GM12878 (cell line): ENCODE results near the gene BCL2. TPM values are rescaled to one million over a fixed set of nuclear protein-coding genes. Genes with fewer than 3 reads are reported as not detected.

Experiments
- ATAC-seq: fragments of 200-7000 bp; cut with Tn5 transposase; 3 replicates; pipeline ENCODE4 v1.9.1; 2020; ENCODE audit warnings: mild to moderate bottlenecking, moderate library complexity
- BruUV-seq: library from RNA; stranded (reverse); fragments of 400-500 nt; replicated peaks from 2 replicates; lab custom pipeline; 2021; lab: Mats Ljungman, UMichigan
- CTCF ChIA-PET: fragments of 300-600 bp; sonication (Branson Sonifier 250); formaldehyde crosslinking; extraction: SDS; loops from one replicate; lab custom pipeline; 2021; ENCODE audit warnings: inconsistent platforms; lab: Yijun Ruan, JAX
- POLR2A ChIA-PET: fragments of 350-600 bp; formaldehyde crosslinking; extraction: SDS; loops from one replicate; lab custom pipeline; 2021; ENCODE audit warnings: inconsistent platforms; lab: Charles Lee
- RAD21 ChIA-PET: fragments of 300-600 bp; sonication (Branson Sonifier 250); formaldehyde crosslinking; loops from one replicate; lab custom pipeline; 2023; ENCODE audit warnings: antibody characterized with exemption; ENCODE audit not compliant: unreplicated experiment; lab: Charles Lee
- SMC1A ChIA-PET: fragments of 300-600 bp; sonication (Branson Sonifier 250); formaldehyde crosslinking; loops from one replicate; lab custom pipeline; 2023; ENCODE audit not compliant: unreplicated experiment, uncharacterized antibody; lab: Charles Lee
- DNase-seq: peaks from one replicate; pipeline ENCODE4 v3.0.0-alpha.2; 2011; ENCODE audit warnings: low read depth, low spot score
- FAIRE-seq: peaks from 3 replicates; lab custom pipeline; 2011; peaks lifted over from hg19 to GRCh38; lab: Jason Lieb, UNC
- H2AFZ ChIP-seq: 2 replicates; pipeline ENCODE4 v1.6.0; 2011; ENCODE audit warnings: low read depth, low read length, control low read depth; ENCODE audit not compliant: control insufficient read depth
- H3K27ac ChIP-seq: 2 replicates; pipeline ENCODE4 v1.5.1; 2011; ENCODE audit warnings: control low read depth; ENCODE audit not compliant: control insufficient read depth, insufficient read depth
- H3K27me3 ChIP-seq, 2 experiments: replicated peaks in 1 of 2; 2 replicates each; pipeline versions ENCODE4 v1.6.0 to v1.6.1; 2011; ENCODE audit warnings: low read length in 1 of 2; ENCODE audit not compliant: control insufficient read depth in 2 of 2, insufficient read depth in 2 of 2
- H3K36me3 ChIP-seq, 2 experiments: 2 replicates each; pipeline ENCODE4 v1.5.1; 2011; ENCODE audit warnings: low read length in 1 of 2; ENCODE audit not compliant: control insufficient read depth in 2 of 2, insufficient read depth in 2 of 2
- H3K4me1 ChIP-seq: 2 replicates; pipeline ENCODE4 v1.6.1; 2011; ENCODE audit warnings: mild to moderate bottlenecking, low read length, moderate library complexity, mixed read lengths; ENCODE audit not compliant: control insufficient read depth, insufficient read depth
- H3K4me2 ChIP-seq: 2 replicates; pipeline ENCODE4 v1.6.0; 2011; ENCODE audit warnings: control low read depth; ENCODE audit not compliant: control insufficient read depth, insufficient read depth
- H3K4me3 ChIP-seq: fragments of 200-600 bp; sonication (generic); 2 replicates; pipeline ENCODE4 v1.5.1; 2016
- H3K79me2 ChIP-seq: 2 replicates; pipeline ENCODE4 v1.6.0; 2011; ENCODE audit warnings: low read length; ENCODE audit not compliant: control insufficient read depth, insufficient read depth
- H3K9ac ChIP-seq: 2 replicates; pipeline ENCODE4 v1.8.0; 2011; ENCODE audit warnings: low read length, control low read depth, mixed read lengths; ENCODE audit not compliant: control insufficient read depth, insufficient read depth
- H3K9me3 ChIP-seq: replicated peaks from 3 replicates; pipeline ENCODE4 v1.5.1; 2011; ENCODE audit warnings: mild to moderate bottlenecking, low read length; ENCODE audit not compliant: control insufficient read depth, insufficient read depth
- H4K20me1 ChIP-seq: 2 replicates; pipeline ENCODE4 v1.6.0; 2011; ENCODE audit not compliant: control insufficient read depth, insufficient read depth
- ATF2 ChIP-seq: IDR thresholded peaks from 2 replicates; pipeline ENCODE4 v1.6.1; 2012; ENCODE audit warnings: low read length, inconsistent platforms
- CREM ChIP-seq: IDR thresholded peaks from 2 replicates; pipeline ENCODE4 v1.6.1; 2014; ENCODE audit warnings: antibody characterized with exemption, low read depth
- EP300 ChIP-seq, 2 experiments: fragments of 150-350 bp in 1 of 2; IDR thresholded peaks; 2 replicates each; pipeline ENCODE4 v1.6.1; 2011 to 2012; ENCODE audit warnings: low read depth in 2 of 2, low read length in 2 of 2, borderline replicate concordance in 1 of 2, improper control_type of control experiment in 1 of 2, inconsistent platforms in 1 of 2; ENCODE audit not compliant: control insufficient read depth in 1 of 2
- FOXM1 ChIP-seq: IDR thresholded peaks from 2 replicates; pipeline ENCODE4 v1.6.1; 2012; ENCODE audit warnings: low read depth, mild to moderate bottlenecking, inconsistent platforms, low read length, moderate library complexity
- JUNB ChIP-seq: IDR thresholded peaks from 2 replicates; pipeline ENCODE4 v1.6.1; 2016; ENCODE audit warnings: antibody characterized with exemption, mild to moderate bottlenecking
- MEF2A ChIP-seq: IDR thresholded peaks from 2 replicates; pipeline ENCODE4 v1.6.1; 2011; ENCODE audit warnings: low read depth, mild to moderate bottlenecking, low read length, moderate library complexity; ENCODE audit not compliant: insufficient read depth
- NFIC ChIP-seq: IDR thresholded peaks from 2 replicates; pipeline ENCODE4 v1.6.1; 2012; ENCODE audit warnings: low read depth, mild to moderate bottlenecking, inconsistent platforms, low read length, moderate library complexity
- RELA ChIP-seq: fragments of 450-650 bp; IDR thresholded peaks from 2 replicates; pipeline ENCODE4 v1.8.0; 2014; ENCODE audit warnings: borderline replicate concordance; ENCODE audit not compliant: partially characterized antibody
- RUNX3 ChIP-seq: IDR thresholded peaks from 2 replicates; pipeline ENCODE4 v1.6.1; 2012; ENCODE audit warnings: low read length, inconsistent platforms
- WGBS: methylation state at CpG from one replicate; pipeline ENCODE4 v1.1.6; 2016; ENCODE audit warnings: low lambda C conversion rate; ENCODE audit not compliant: insufficient replicate concordance, insufficient coverage; ENCODE audit errors: missing lambda C conversion rate; 5-methylcytosine and 5-hydroxymethylcytosine counted together
- in situ Hi-C: fragments of 300-500 bp; cut with MboI; formaldehyde crosslinking; loops from 9 replicates; pipeline ENCODE4 v1.14.3; 2018; ENCODE audit warnings: mixed read lengths
- intact Hi-C: fragments of 100-400 bp; cut with micrococcal nuclease; formaldehyde crosslinking; loops from one replicate; pipeline ENCODE4 v1.14.2; 2022; ENCODE audit not compliant: unreplicated experiment
- polyA plus RNA-seq, 11 experiments: library from polyadenylated mRNA; depleted of rRNA in 4 of 11; unstranded in 6 of 11; stranded (reverse) in 5 of 11; fragments of >200 nt; fragmentation: Nextera tagmentation in 4 of 11; fragmentation: Illumina TruSeq in 1 of 11; extraction: Ambion mirVana in 4 of 11; extraction: Trizol in 1 of 11; gene quantifications; 1 replicate in 1 of 11; 2 replicates in 10 of 11; pipeline versions ENCODE4 v1.2.1 to v1.2.3, GENCODE V29; 2011 to 2016; ENCODE audit warnings: inconsistent platforms in 2 of 11, missing spikeins in 2 of 11, low read depth in 1 of 11
- total RNA-seq, 4 experiments: library from RNA; depleted of rRNA in 3 of 4; stranded (reverse); fragments of >200 nt in 3 of 4; fragmentation: Illumina TruSeq in 1 of 4; extraction: Trizol in 1 of 4; gene quantifications; 2 replicates each; pipeline versions ENCODE4 v1.2.1 to v1.2.3, GENCODE V29; 2013 to 2021
- TF ChIP-seq, protein P1 (sequence below): fragments of 450-650 bp; IDR thresholded peaks from 2 replicates; pipeline ENCODE4 v1.6.1; 2017; ENCODE audit warnings: mild to moderate bottlenecking, low read depth, inconsistent platforms; ENCODE audit not compliant: poor library complexity, severe bottlenecking
- TF ChIP-seq, protein P2 (sequence below): IDR thresholded peaks from 2 replicates; pipeline ENCODE4 v1.6.1; 2012; ENCODE audit warnings: low read depth, low read length, improper control_type of control experiment

Gene BCL2
- total and polyA plus RNA-seq, 10 of the 15 experiments (the other 5 are each of a cell fraction or from before 2014, with no cell fraction given) = 4.1 to 47.8 (median 19.3) TPM

DNA sequence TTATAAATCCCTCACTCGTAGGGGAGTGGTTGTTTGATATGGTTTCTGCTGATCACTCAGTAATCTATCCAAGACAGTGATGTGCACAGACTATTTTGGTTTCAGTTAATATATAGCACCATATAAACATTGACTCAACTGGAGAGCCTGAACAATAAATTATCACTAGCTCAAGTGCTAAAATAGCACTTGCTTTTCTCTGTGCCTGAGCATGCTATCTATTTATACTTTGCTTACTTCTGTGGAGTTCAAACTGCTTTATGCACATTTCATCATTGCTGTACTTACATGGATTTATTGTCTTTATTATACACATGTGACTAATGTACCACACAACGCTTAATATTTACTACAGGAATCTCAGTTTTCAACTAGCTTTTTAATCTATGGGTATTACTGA is 133.6 kb downstream of the BCL2 start:
- Histone ChIP-seq H3K27me3 (no peaks in the 10 kb centered on the region), H3K27ac (no peak overlapping the region), H3K4me3 (no peak overlapping the region), H3K9me3 (no peaks in the 10 kb centered on the region), H3K36me3 (peaks cover 1 to 4% of the 10 kb centered on the region in 2 experiments; a peak in 3 of 4 replicates), H3K79me2 (peaks cover 86% of the 10 kb centered on the region), H3K4me1 (peaks cover 73% of the 10 kb centered on the region), H3K4me2 (no peak overlapping the region), H3K9ac (no peak overlapping the region), H2AFZ (no peak overlapping the region)
- intact Hi-C loops (no loop called here), in situ Hi-C loops (no loop called here)
- peak; percentile 3; the same call in 2 of the 3 replicates for ATAC-seq
- 35% methylated on average over 2 of the region's 2 CpGs for WGBS
- POLR2A ChIA-PET = interaction anchor here (1.0 to 2.1 kb wide), 6 partner anchors 8 to 126 kb away, joined by 4 to 12 read pairs (median 6); no protein-coding TSS in a partner anchor
- BruUV-seq = no TSS peak
- RAD21 ChIA-PET = interaction anchor here (0.8 to 5.4 kb wide), 12 partner anchors 10 to 138 kb away, joined by 3 to 29 read pairs (median 5); no protein-coding TSS in a partner anchor
- SMC1A ChIA-PET = interaction anchor here (0.5 to 4.5 kb wide), 18 partner anchors 8 to 129 kb away, joined by 3 to 39 read pairs (median 4); no protein-coding TSS in a partner anchor
- FAIRE-seq = no peak
- CTCF ChIA-PET = interaction anchor here (1.0 to 3.4 kb wide), 7 partner anchors 10 to 131 kb away, joined by 3 to 16 read pairs (median 4); no protein-coding TSS in a partner anchor
- no peak for DNase-seq
- peak; percentile 67; the same call in 1 of the 2 replicates for TF ChIP-seq FOXM1
- TF ChIP-seq EP300 (IDR thresholded peaks at IDR 0.05; ENCODE audit: borderline replicate concordance in 1 of 2, control insufficient read depth in 1 of 2, low read depth in 2 of 2, low read length in 2 of 2) = peak in 1 of 2 experiments; percentile 59; a peak in 1 of 4 replicates
- TF ChIP-seq CREM = 0 out of 2 replicates have a peak, but pooled peaks have one; percentile 29
- TF ChIP-seq RELA = no peak
- peak; percentile 65 for TF ChIP-seq JUNB
- TF ChIP-seq NFIC = peak; percentile 80
- TF ChIP-seq, protein P1, sequence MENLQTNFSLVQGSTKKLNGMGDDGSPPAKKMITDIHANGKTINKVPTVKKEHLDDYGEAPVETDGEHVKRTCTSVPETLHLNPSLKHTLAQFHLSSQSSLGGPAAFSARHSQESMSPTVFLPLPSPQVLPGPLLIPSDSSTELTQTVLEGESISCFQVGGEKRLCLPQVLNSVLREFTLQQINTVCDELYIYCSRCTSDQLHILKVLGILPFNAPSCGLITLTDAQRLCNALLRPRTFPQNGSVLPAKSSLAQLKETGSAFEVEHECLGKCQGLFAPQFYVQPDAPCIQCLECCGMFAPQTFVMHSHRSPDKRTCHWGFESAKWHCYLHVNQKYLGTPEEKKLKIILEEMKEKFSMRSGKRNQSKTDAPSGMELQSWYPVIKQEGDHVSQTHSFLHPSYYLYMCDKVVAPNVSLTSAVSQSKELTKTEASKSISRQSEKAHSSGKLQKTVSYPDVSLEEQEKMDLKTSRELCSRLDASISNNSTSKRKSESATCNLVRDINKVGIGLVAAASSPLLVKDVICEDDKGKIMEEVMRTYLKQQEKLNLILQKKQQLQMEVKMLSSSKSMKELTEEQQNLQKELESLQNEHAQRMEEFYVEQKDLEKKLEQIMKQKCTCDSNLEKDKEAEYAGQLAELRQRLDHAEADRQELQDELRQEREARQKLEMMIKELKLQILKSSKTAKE = peak; percentile 23
- TF ChIP-seq, protein P2, sequence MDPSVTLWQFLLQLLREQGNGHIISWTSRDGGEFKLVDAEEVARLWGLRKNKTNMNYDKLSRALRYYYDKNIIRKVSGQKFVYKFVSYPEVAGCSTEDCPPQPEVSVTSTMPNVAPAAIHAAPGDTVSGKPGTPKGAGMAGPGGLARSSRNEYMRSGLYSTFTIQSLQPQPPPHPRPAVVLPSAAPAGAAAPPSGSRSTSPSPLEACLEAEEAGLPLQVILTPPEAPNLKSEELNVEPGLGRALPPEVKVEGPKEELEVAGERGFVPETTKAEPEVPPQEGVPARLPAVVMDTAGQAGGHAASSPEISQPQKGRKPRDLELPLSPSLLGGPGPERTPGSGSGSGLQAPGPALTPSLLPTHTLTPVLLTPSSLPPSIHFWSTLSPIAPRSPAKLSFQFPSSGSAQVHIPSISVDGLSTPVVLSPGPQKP = no peak
- TF ChIP-seq RUNX3 = peak; percentile 23; the same call in 1 of the 2 replicates
- TF ChIP-seq ATF2 = peak; percentile 39; the same call in 1 of the 2 replicates
- TF ChIP-seq MEF2A = peak; percentile 73; the same call in 1 of the 2 replicates
- TF ChIP-seq, all 136 proteins: peak for 9
- no peaks in the 10 kb centered on the region for H4K20me1 ChIP-seq
